Measurements from ENCODE around the gene ECHDC1.
"Not testable (repeated sequence)": the region's sequence is repeated elsewhere in the genome, so short reads cannot be mapped to it uniquely, and the experiment has no call there.

ECHDC1 gene

DNA sequence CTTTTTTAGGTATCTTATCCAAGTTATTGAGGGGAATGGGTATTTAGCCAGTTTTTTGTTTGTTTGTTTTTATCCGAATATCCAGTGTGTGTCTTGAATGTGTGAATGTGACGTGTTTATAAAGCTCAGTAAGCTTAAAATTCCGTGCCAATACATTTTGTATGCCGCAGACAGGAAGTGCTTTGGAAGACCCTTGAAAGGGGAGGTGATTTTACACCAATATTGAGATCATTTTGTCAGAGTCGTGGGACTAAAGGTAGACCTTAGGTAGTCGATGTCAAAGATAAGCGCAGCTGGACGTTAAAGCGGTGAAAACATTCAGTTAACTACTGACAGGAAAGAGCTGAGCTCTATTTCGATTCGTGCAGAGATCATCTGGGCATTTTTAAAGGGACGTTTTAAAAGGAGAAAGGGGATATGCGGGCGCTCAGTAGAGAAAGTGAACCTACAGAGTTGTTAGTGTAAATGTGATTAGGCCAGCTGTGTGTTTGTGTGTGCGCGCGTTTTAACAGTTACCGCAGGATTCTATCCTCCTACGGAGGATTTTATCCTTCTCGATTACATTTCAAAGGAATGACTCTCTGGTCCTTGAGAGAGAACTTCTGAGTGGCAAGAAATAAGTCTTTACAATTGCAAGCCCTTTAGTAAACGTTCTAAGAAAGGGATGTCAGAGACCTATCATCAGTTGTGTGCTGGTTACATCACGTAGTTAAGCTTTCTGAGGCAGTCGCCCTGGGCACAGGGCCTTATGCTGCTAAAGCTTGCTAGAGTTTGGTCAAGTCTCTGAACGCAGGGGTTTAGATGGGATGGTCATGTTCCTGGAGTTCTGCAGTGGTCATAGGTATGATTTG lies 625 bp upstream of the ECHDC1 start:
- no peak for DNase-seq

DNA sequence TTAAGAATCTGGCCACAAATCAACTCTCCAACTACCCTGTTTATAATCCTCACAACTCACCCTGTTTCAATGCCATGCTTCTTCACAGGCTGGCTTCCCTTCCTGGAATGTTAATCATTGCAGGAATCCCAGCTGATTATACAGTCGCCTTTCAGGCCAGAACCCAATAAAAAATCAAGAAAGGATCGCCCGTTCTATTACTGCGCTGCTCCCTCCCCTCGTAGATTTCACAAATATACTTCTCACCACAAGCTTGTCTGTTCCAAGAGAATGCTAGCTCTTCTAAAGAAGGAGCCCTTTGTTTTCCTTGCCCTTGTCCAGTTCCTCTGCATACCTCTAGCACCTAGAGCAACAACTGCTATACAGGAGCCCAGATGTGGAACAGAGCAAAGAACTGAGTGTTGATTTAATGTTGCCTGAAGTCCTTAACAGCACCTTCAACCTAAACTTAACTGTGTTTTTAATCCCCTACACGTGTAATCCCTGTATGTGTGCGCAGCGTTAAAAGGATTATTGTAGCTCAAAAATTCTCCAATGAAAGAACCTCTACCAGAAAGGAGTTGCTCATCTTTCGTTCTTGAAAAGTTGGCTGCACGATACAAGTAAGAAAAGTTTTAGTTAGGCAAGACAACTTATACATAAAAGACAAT lies 988 bp downstream of the ECHDC1 start:
- peak; percentile 61 for DNase-seq

DNA sequence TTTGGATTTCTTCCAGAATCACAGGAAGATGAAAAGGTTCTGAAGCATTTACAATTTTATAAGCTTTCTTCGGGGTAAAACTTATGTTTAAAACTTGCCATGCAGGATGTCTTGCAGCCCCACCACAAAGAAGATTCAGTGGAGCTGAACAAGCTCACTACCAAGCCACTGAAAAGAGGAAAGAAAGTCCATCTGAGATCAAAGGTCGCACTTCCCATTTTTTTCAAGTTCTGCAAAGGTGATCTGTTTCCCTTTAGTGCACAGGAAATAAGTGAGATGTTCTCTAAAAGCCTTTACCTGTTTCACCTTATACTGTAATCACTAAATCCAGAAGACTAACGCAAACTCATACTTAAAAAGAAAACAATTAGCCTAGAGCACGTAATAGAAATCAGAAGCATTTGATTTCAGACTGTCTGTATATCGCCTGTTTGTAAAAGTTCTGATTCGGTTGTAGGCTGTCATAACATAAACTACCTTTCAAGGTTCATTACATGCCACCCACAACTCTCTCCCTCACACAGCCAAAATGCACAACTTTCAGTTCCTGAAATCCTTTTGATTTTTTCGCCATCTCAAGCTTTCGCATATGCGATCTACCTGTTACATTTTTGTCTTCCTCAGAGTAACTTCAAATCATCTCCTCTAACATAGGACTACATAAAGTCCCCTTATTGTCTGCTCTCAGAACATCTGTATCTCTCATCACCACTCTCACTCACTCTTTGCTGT lies 1.8 kb downstream of the ECHDC1 start:
- no peak for DNase-seq

DNA sequence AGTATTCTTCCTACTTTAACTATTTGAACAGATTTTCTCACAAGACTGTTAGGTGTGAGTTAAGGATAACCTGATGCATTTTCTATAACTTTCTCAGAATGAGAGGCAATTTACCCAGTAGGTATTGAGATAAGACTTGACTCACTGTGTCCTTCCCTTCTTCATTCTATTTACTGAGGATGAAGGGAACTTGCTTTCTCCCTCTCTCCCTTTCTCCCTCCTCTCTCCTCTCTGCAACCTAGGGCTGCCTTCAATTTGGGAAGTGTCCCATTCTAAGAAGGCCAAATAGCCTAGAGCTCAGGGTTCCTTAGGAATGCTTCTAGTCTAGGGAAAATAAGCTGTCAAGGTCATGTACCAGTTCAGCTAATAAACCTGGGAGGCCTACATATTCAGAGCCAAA lies 3.2 kb downstream of the ECHDC1 start:
- DNase-seq = no peak

DNA sequence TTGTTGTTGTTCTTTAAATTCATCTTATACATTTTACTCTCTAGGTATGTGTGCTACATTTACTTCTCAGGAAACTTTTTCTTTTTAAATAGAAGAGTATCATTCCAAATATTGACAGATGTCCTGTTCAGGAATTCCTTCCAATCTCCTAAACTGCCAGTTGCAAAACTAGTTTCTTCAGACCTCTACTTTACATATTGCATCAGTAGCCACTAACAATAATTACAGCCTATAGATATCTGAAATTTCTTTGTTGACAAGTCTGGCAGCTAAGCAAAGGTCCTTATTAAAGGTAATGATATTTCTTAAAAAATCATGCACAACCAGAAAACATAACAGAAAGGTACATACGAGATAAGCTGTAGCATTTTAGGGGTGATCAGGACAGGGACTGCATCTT lies 4.5 kb downstream of the ECHDC1 start:
- no peak for DNase-seq

DNA sequence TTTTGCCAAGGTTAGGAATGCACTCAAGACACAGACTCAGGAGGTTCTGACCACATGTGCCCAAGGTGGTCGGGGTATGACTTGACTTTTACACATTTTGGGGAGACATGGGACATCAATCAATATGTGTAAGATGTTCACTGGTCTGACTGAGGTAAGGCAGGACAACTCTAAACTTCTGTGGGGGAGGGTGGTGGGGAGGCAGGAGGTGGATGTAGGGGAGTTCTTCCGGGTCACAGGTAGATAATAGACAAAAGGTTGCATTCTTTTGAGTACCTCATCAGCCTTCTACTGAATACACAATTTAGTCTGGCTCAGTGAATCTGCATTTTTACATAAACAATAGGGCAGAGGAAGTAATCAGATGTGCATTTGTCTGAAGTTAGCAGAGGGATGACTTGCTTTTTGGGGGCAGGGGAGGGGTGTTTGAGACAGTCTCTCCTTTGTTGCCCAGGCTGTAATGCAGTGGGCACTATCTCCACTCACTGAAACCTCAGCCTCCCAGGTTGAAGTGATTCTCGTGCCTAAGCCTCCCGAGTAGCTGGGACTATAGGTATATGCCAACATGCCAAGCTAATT lies 10.9 kb downstream of the ECHDC1 start:
- DNase-seq = no peak

DNA sequence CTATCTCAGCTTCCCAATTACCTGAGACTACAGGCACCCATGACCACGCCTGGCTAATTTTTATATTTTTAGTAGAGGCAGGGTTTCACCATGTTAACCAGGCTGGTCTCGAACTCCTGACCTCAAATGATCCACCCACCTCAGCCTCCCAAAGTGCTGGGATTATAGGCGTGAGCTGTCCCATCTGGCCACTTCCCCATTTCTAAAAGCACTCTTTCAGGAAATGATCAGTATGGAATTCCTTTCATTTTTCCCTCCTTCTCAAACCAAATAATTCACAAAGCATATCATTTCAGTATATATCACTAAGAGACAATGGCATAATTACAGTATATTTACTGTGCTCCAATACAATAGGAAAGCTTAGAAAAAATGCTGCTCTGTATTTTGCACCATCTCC lies 12.2 kb downstream of the ECHDC1 start:
- not testable (repeated sequence) for DNase-seq

DNA sequence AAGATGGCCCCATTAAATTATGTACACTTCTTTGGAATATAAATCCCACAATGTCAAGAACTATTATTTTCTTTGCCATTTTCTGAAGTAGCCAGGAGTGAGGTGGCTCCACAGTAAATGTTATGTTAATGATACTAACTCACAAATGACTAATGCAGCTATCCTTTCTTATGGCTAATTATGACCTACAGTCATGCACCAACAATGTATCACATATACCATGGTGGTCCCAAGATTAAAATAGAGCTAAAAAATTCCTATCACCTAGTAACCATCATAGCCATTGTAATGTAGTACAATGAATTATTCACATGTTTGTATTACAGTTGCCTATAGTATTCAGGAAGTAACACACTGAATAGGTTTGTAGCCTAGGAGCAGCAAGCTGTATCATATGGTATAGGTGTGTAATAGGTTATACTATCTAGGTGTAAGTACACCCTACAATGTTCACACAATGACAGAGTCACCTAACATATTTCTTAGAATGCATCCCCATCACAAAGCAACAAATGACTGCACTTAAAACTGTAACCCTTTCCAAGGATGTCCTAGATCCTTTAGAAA lies 15.3 kb downstream of the ECHDC1 start:
- DNase-seq = no peak

DNA sequence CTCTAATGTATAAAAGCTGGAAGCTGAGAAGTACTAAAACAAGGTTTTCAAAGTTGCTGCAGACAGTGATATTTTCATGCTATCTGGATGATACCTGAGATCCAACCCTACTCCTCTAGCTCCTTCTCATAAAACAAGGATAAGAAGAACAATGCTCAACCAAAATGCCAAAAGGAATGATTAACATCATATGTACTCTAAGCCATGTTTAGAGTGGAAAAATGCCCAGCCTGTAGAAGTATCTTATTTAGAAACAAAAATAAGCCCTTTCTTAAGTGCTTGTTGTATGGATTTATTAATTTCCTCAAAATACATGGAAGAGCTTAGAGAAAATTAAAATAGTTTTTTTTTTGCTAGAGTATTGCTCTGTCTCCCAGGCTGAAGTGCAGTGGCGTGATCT lies 23.7 kb downstream of the ECHDC1 start:
- DNase-seq = no peak

DNA sequence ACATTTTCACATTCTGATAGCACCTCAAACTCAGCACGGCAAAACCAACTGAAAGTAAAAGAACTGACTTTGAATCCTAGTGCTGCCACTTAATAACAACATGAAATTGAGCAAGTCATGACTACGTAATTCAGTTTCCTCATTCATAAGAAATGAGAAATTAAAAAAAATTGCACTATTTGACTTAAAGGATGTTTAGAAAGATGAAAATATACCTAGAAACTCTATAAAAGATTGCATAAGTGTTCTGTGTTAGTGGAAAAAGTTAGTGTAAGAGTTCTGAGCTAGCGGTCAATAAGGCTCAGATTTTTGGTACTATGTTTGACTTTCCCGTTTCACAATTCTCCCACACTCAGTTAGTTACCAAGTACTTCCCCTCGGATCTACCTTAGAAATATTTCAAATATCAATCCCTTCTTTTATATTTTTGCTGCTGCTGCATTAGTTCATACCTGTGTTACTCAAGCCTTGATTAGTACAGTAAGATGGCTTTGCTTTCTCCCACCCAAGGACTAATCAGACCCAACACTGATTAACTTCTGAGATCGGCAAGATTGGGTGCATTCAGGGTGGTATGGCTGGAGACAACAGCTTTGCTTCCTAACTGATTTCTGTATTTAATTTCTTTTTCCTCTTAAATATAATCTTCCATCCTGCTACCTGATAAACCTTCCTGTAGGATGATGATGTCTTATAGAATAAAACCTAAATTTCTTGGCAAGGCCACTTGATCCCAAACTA lies 25.9 kb downstream of the ECHDC1 start:
- DNase-seq = no peak

DNA sequence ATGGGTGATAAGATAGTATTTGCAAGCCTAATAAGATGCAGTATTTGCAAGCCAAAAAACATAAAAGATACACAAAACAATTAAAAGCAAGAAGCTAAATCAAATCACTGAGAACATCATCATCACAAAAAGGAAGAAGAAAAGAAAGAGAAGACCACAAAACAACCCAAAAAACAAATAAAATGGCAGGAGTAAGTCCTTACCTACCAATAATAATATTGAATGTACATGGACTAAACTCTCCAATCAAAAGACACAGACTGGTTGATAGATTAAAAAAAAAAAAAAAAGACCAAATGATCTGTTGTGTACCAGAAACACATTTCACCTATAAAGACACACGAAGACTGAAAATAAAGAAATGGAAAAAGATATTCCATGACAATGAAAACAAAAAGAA lies 37.7 kb downstream of the ECHDC1 start:
- DNase-seq = no peak

DNA sequence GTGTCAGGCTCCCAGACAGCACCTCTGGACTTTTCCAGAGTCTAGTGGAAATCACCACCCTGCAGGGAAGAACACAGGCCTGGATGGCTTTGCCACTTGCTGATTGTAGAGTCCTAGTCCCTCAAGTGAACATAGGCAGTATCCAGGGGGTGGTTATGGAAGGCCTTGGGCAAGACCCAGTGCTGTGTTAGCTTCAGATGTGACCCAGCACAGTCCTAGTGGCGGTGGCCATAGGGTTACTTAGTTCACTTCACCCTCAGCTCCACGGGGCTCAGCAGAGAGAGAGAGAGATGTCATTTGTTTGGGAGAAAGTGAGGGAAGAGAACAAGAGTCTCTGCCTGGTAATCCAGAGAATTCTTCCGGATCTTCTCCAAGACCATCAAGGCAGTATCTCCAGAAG lies 39.5 kb downstream of the ECHDC1 start:
- DNase-seq = no peak

DNA sequence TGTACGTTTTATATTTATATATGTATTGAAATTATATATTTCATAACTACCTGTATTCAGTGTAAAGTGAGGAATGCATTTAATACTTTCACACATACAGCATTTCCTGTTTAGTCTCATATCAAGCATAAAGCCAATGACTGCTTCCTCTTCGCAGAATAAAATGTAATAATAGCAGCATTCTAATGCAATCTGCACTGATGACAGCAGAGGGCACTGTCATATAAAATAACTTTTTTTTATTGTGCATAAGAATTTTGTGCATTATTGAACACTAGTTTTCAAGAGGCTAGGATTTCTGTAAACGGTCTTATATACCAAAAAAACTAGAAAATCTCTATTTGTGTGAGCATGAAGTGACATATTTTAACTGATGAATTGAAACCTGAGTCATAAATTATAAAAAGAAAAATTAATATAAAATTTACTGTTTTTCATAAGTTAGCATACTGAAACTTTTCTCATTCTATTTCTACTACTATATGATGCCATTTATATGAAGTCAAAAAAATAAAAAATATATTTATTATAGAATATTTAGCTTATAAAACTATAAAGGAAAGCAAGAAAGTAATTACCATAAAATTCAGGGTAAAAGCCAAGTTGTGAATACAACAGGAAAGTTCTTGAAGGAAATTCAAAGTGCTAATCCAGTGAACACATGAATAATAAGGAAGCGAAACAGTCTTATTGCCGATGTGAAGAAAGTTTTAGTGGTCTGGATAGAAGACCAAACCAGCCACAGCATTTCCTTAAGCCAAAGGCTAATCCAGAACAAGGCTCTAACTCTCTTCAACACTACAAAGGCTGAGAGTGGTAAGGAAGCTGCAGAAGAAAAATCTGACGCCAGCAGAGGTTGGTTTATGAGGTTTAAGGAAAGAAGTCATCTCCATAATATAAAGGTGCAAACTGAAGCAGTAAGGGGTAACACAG lies 40.4 kb downstream of the ECHDC1 start:
- DNase-seq = no peak

DNA sequence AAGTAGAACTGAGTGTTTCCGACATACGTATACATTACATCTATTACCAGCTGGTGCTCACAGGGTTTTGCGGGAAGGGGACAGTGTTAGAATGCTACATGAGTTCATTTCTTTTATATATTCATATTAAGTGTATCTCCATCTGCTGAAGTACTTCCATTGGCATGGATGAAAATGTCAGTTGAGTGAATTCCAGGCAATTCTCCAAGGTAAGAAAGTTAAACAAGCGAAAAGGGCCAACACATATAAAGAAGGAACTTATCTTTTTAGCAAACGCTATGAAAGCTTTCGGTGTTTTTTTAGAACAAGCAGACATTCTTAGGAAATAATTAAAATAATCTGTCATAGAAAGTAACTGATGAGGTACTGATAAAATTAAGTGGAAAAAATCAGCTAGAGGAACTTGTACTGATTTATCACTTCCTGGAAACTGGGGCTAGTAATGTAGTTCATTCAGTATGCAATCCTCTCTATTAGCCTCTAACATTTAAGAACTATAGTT lies 42.2 kb downstream of the ECHDC1 start:
- no peak for DNase-seq

DNA sequence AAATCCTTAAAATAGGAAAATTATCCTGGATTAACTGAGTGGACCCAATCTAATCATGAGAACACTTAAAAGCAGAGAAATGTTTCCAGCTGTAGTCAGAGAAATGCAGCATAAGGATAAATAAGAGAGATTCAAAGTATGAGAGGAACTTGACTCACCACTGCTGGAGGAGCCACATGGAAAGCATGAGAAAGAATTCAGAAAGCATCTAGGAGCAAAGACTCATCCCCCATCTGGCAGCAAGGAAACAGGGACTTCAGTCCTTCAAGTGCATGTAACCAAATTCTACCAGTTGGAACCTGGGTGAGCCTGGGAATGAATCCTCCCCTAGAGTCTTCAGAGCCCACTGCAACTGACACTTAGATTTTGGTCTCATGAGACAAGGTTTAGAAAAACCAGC lies 43.0 kb downstream of the ECHDC1 start:
- no peak for DNase-seq

DNA sequence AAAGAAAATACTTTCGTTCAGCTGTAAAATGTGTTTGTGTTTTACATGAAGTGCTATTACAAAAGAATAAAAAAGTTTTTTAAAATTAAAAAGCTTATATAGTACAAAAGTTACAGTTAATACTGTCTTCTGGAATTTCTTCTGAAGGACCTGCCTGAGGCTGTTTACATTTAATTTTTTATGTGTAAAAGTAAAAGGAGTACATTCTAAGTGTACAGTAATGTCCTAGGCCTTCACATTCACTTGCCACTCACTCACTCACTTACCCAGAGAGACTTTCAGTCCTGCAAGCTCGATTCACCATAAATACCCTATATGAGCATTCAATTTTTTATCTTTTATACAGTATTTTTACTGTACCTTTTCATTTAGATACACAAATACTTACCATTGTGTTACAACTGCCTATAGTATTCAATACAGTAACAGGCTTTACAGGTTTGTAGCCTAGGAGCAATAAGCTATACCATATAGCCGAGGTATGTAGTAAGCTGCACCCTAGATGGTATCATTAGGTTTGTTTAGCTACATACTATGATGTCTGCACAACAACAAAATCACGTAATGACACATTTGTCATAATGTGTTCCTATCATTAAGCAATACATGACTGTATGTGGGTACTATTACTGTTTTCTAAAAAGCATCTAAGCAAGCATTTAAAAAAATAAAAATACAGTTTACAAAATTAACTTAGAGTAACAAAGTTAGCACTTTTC lies 43.7 kb downstream of the ECHDC1 start:
- no peak for DNase-seq

DNA sequence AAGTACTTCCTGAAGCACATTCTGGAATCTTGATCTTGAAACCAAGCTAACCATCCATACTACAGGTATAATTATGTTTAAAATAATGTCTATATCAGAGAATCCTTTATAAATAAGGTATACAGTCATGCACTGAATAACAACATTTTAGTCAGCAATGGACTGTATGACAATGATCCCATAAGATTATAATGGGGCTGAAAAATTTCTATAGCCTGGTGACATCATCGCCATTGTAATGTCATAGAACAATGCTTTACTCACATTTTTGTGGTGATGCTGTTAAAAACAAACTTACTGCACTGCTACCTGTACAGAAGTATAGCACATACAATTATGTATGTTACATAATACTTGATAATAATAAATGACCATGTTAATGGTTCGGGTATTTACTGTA lies 44.9 kb downstream of the ECHDC1 start:
- no peak for DNase-seq

DNA sequence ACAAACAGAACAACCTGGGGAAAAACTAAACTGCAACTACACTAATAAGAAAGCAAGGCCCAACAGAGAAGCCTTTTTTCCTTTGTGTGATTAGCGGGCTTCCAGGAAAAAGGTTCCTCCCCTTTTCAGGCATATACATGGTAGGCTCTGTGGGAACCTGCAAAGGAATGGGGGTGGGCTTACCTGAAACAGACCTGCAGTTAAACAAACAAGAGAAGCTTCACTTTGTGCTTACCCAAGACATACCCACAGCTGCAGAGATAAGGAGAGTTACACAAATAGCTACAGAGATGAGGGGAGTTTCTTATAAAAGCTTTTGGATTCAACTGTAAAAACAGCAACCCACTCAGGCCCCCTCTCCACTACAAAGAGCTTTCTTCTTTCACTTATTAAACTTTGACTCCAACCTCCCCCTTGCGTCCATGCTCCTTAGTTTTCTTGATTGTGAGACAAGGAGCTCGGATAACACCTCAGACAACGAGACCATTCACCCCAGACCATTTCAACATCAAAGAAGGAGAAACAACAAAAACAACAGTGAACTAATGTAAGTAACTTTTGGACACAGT lies 45.8 kb downstream of the ECHDC1 start:
- DNase-seq = no peak

DNA sequence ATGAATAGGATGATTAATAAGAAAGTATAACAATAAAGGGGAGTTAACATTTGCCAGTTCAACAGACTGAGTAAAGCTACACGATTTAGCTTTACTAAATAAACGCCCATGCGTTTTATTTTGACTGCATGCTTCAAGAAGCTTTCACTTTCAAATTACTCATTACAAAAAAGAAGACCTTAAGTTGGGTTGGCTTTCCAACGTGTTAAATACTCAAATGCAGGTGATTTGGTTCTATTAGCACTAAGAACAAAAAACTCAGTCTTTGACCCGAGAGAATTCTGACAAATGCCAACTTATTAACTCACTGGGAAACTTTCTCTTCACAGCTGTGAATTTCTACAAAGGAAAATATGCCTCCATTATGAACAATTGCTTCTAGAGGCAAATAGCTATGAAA lies 51.9 kb downstream of the ECHDC1 start:
- no peak for DNase-seq
